Stomach smooth muscle (tissue), 2 donors: ENCODE data around the gene TAAR2.
"Not testable (repeated sequence)": the region's sequence is repeated elsewhere in the genome, so short reads cannot be mapped to it uniquely, and the experiment has no call there.

Experiments used
- H3K27ac ChIP-seq: one replicate; pipeline ENCODE4 v1.7.0; 2013; ENCODE audit warnings: mild to moderate bottlenecking, low read length, inconsistent platforms
- H3K27me3 ChIP-seq, 2 donors: one replicate each; pipeline ENCODE4 v1.7.0; 2013; ENCODE audit warnings: low read length in 2 of 2; ENCODE audit not compliant: insufficient read depth in 2 of 2, control insufficient read depth in 1 of 2
- H3K36me3 ChIP-seq, 2 donors: one replicate each; pipeline ENCODE4 v1.7.0; 2013; ENCODE audit warnings: low read length in 2 of 2; ENCODE audit not compliant: control insufficient read depth in 2 of 2, insufficient read depth in 2 of 2
- H3K4me1 ChIP-seq: one replicate; pipeline ENCODE4 v1.7.0; 2013; ENCODE audit warnings: low read length; ENCODE audit not compliant: control insufficient read depth, insufficient read depth
- H3K4me3 ChIP-seq, 2 donors: one replicate each; pipeline ENCODE4 v1.7.0; 2013; ENCODE audit warnings: low read length in 2 of 2
- H3K9ac ChIP-seq, 2 donors: one replicate each; pipeline ENCODE4 v1.7.0; 2013; ENCODE audit warnings: low read length in 2 of 2, mild to moderate bottlenecking in 1 of 2
- H3K9me3 ChIP-seq, 2 donors: one replicate each; pipeline ENCODE4 v1.7.0; 2013; ENCODE audit warnings: low read length in 2 of 2; ENCODE audit not compliant: control insufficient read depth in 2 of 2
- donor health status: healthy.
- donor health status: Pancreatic carcinoma.

The TAAR2 gene

DNA sequence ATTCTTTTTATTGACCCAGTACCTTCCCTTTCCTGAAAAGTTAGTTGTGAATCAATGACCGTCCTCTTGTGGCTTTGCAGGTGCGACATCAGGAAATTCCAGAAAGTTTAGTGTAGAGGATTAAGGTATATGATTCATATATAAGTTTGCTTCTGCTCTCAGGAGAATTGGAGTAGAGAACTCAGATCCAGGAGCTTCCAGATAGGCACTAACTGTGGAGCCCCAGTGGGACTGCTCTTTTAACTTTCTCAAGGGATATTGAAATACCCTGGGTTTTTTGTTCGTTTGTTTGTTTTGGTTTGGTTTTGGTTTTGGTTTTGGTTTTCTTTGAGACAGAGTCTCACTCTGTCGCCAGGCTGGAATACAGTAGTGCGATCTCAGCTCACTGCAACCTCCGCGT is 9.5 kb downstream of the TAAR2 start:
- Histone ChIP-seq H3K9me3 (no peaks in the 10 kb centered on the region), H3K4me1 (no peaks in the 10 kb centered on the region), H3K36me3 (no peaks in the 10 kb centered on the region), H3K9ac (no peak overlapping the region), H3K27me3 (no peaks in the 10 kb centered on the region), H3K4me3 (no peak overlapping the region), H3K27ac (no peak overlapping the region)

DNA sequence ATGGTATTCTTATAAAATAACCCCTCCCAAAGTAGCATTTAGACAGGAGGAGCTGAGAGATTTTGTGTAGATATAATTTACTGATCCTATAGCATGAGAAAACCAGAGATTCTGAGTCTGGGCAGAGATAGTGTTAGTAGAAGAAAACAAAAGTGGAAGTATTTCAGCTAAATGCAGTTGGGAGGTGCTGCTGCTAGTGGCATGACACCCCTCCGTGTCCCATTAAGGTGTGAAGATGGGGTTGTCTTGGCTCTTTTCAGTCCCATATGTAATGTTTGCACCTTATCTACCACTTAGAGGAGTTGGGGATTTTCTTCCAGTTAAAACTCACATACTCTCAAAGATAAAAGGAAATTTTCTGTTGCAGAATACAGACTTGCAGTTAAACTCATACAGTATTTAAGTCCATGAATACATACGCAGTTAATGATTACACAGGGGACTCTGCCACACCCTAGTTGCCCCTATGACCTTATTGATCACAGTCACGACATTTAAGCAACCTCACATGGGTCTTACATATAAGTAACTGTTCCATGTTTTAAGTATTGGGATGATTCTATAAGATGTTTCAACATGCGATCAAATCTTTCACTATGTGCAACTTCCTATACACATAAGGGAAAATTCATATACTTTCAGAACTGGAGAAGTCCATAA is 11.5 kb downstream of the TAAR2 start:
- no peak overlapping the region for H3K9ac ChIP-seq
- no peaks in the 10 kb centered on the region for H3K4me1 ChIP-seq
- no peaks in the 10 kb centered on the region for H3K9me3 ChIP-seq
- H3K4me3 ChIP-seq: no peak overlapping the region
- H3K27ac ChIP-seq: no peak overlapping the region
- H3K27me3 ChIP-seq: no peaks in the 10 kb centered on the region
- no peaks in the 10 kb centered on the region for H3K36me3 ChIP-seq

GRCh38 chr6:132611616-132612015 is 12.5 kb downstream of the TAAR2 start:
- Histone ChIP-seq H3K4me1 (no peaks in the 10 kb centered on the region), H3K9ac (no peak overlapping the region), H3K27me3 (no peaks in the 10 kb centered on the region), H3K27ac (no peak overlapping the region), H3K9me3 (no peaks in the 10 kb centered on the region), H3K4me3 (no peak overlapping the region), H3K36me3 (no peaks in the 10 kb centered on the region)

DNA sequence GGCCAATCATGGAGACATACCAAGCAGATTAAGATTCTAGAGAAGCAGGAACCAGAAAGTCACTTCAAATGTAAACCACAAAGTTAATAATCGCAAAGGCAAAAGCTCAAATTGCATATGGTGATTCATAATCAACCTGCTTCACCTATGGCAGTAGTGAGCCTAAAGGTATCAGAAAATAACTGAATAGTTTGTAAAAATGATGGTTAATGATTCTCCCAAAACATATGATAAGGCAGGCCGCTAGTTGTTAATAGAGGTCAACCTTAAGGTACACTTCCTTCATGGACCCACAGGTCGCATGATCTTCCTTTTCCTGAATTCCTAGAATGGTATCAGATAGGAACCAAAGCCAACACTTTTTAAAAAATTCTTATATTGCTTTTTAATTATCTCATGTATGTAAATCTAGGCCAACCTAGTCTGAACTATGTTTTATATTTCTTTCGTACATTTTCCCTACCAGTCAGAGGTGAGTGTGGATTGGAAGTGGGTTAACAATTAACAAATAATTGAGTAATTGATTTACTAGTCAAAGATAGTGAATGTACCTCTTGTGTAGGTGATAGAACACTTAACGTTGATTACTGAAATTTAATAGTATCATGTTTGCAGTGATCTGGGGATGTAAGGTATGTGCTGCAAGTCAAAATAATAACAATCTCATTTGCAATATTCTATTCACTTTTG is 16.4 kb downstream of the TAAR2 start:
- Histone ChIP-seq H3K4me3 (no peak overlapping the region), H3K9ac (no peak overlapping the region), H3K27ac (no peak overlapping the region)

GRCh38 chr6:132604635-132605152 is 19.4 kb downstream of the TAAR2 start:
- H3K9ac ChIP-seq: no peak overlapping the region
- H3K4me3 ChIP-seq: no peak overlapping the region
- no peaks in the 10 kb centered on the region for H3K4me1 ChIP-seq
- no peak overlapping the region for H3K27ac ChIP-seq
- peaks cover 0 to 2% of the 10 kb centered on the region in 2 donors for H3K27me3 ChIP-seq
- no peaks in the 10 kb centered on the region for H3K36me3 ChIP-seq
- no peaks in the 10 kb centered on the region for H3K9me3 ChIP-seq

More for the DNA sequence above, 16.4 kb downstream of the TAAR2 start:
- no peaks in the 10 kb centered on the region for H3K36me3 ChIP-seq
- no peaks in the 10 kb centered on the region for H3K27me3 ChIP-seq
- H3K9me3 ChIP-seq: no peaks in the 10 kb centered on the region
- H3K4me1 ChIP-seq: no peaks in the 10 kb centered on the region

GRCh38 chr6:132600900-132601299 is 23.2 kb downstream of the TAAR2 start:
- not testable (repeated sequence) for H3K36me3 ChIP-seq, H3K27ac ChIP-seq, H3K4me1 ChIP-seq, H3K27me3 ChIP-seq, H3K9me3 ChIP-seq, H3K4me3 ChIP-seq, H3K9ac ChIP-seq

DNA sequence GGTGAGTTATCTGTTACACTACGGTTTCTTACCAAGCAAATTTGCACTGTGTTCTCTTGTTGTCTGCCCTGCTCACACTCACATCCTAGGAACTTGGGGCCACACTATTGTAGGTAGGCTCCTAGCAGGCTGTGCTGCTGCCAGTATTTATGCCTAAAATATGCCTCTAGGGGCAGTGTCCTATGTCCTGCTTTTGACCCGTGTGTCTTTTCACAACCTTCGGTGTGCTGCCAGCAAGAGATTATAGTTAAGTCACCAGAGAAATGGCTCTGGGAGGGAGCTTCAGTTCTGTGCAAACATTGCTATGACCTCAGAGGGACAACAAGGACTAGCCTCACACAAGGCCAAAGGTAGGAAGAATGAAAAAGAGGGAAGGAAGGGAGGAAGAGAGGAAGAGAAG is 25.6 kb downstream of the TAAR2 start:
- Histone ChIP-seq H3K9ac (no peak overlapping the region), H3K36me3 (no peaks in the 10 kb centered on the region), H3K4me1 (no peaks in the 10 kb centered on the region), H3K27ac (no peak overlapping the region), H3K27me3 (peaks cover 2 to 3% of the 10 kb centered on the region in 2 donors), H3K9me3 (no peaks in the 10 kb centered on the region), H3K4me3 (no peak overlapping the region)

DNA sequence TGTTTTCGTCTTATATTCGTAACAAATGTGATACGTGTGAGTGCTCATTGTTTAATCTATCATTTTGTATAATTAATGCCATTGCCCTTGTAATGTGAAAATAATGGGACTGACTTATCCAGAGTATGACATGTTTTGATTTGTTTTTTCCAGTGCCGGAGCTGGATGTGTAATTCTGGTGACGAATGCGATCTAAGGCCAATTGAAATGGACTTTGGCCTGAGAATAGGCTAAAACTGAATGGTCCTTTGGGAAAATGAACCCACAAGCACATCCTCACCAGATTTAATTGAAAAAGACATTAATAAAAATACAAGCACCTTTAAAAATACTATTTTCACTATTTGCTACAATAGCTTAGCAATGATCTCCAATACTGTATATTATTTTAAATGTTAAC is 27.9 kb downstream of the TAAR2 start:
- H3K27ac ChIP-seq: no peak overlapping the region
- H3K27me3 ChIP-seq: peaks cover 2 to 3% of the 10 kb centered on the region in 2 donors
- no peaks in the 10 kb centered on the region for H3K4me1 ChIP-seq
- no peak overlapping the region for H3K9ac ChIP-seq
- H3K36me3 ChIP-seq: no peaks in the 10 kb centered on the region
- no peaks in the 10 kb centered on the region for H3K9me3 ChIP-seq
- no peak overlapping the region for H3K4me3 ChIP-seq

DNA sequence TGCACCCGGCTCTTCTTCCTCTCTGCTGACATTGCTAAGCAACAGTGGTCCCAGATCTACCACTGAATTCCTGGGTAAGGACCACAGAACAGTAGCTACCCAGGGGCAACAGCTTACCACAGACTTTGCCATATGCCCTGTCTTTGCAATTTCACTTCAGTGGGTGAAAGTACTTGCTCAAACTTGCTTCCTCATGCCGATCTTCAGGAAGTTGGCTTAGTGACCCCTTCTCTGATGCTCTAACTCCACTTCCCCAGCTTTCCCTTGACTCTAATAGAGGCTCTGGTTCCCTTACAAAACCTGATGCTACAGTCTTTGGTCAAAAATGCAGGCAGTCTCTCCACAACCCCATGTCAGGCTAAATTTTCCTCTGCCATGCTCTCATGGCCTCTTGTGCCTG is 31.2 kb downstream of the TAAR2 start:
- no peak overlapping the region for H3K9ac ChIP-seq
- peaks cover 0 to 3% of the 10 kb centered on the region in 2 donors for H3K27me3 ChIP-seq
- H3K9me3 ChIP-seq: no peaks in the 10 kb centered on the region
- no peaks in the 10 kb centered on the region for H3K36me3 ChIP-seq
- H3K4me1 ChIP-seq: no peaks in the 10 kb centered on the region
- H3K27ac ChIP-seq: no peak overlapping the region
- no peak overlapping the region for H3K4me3 ChIP-seq

- Histone ChIP-seq H3K9ac (no peak overlapping the region), H3K9me3 (no peaks in the 10 kb centered on the region), H3K27ac (no peak overlapping the region), H3K27me3 (peaks cover 0 to 3% of the 10 kb centered on the region in 2 donors), H3K4me3 (no peak overlapping the region), H3K36me3 (no peaks in the 10 kb centered on the region), H3K4me1 (no peaks in the 10 kb centered on the region)
Observed at GRCh38 chr6:132590362-132590761, 33.7 kb downstream of the TAAR2 start.

- Histone ChIP-seq H3K9ac (no peak within 1 kb of the TSS), H3K27ac (no peak within 1 kb of the TSS), H3K4me3 (no peak within 1 kb of the TSS), H3K4me1 (no peaks in the 10 kb centered on the region), H3K36me3 (no peaks in the 10 kb centered on the region), H3K9me3 (no peaks in the 10 kb centered on the region), H3K27me3 (no peaks in the 10 kb centered on the region)
Observed at GRCh38 chr6:132589454-132589853, 34.6 kb downstream of the TAAR2 start, which contains the start of gene TAAR5. Gene TAAR5, minus strand, starts transcription at chr6:132589741. Its CDS starts 55 bp downstream, at chr6:132589686.
